ENCODE results near the gene HOXA9. TPM values are rescaled to one million over a fixed set of nuclear protein-coding genes. Genes with fewer than 3 reads are reported as not detected.

Gene HOXA9
- total and polyA plus RNA-seq, 2 of the 4 experiments (the other 2 are of a cell fraction): 0.18 to 0.32 TPM

- peak overlapping the region; percentile 87 for H2AK9ac ChIP-seq (replicated peaks; ENCODE audit: low read depth, low read length, poor library complexity)
- peak overlapping the region; percentile 48 for H3K4me3 ChIP-seq (ENCODE audit: insufficient read depth, low read depth, low read length)
- ChIA-PET POLR2A (ENCODE audit: unreplicated experiment) (interaction anchor here (1.0 kb wide), 1 partner anchor 25 kb away, joined by 3 read pairs; no protein-coding TSS in a partner anchor), CTCF (interaction anchor here (1.0 to 1.2 kb wide), 2 partner anchors 17 to 754 kb away, joined by 3 to 5 read pairs; no protein-coding TSS in a partner anchor)
- peaks cover 12% of the 10 kb centered on the region for H3K9me1 ChIP-seq (ENCODE audit: insufficient read depth, low read length)
- peaks cover 36% of the 10 kb centered on the region for H3K4me1 ChIP-seq (ENCODE audit: control insufficient read depth, insufficient read depth, low read length)
- peak overlapping the region; percentile 96 for H3K9ac ChIP-seq (ENCODE audit: low read depth, low read length)
- H3K79me1 ChIP-seq (ENCODE audit: low read depth in 1 of 2, low read length in 2 of 2): peaks cover 5 to 52% of the 10 kb centered on the region in 2 experiments; a peak in 3 of 4 replicates
- H3K4ac ChIP-seq (ENCODE audit: low read depth, low read length): peak overlapping the region; percentile 98
- H3K23ac ChIP-seq (ENCODE audit: low read depth, low read length): peak overlapping the region; percentile 80
- peak overlapping the region; percentile 90 to 93 for H4K8ac ChIP-seq (ENCODE audit: low read depth in 2 of 2, low read length in 2 of 2)
- peak overlapping the region; percentile 76 for H3K56ac ChIP-seq (ENCODE audit: extremely low read depth, insufficient read depth, low read length)
- TF ChIP-seq CTCF (conservative IDR thresholded peaks at IDR 0.05; ENCODE audit: low read depth, low read length): no peak
- TF ChIP-seq CEBPB (IDR thresholded peaks at IDR 0.05; ENCODE audit: low read depth, low read length): peak; percentile 92
- no peak for TF ChIP-seq RFX5 (IDR thresholded peaks at IDR 0.05; ENCODE audit: low read depth, low read length)
- dilution Hi-C loops (cut with HindIII; ENCODE audit: low sequenced_read_pairs, unreplicated experiment): no loop called here
- H2BK15ac ChIP-seq (ENCODE audit: low read depth, low read length): peak overlapping the region; percentile 64; the same call in 2 of the 3 replicates
- H2BK20ac ChIP-seq (ENCODE audit: low read depth, low read length): peak overlapping the region; percentile 63
- H3K18ac ChIP-seq (ENCODE audit: low read depth, low read length): peak overlapping the region; percentile 67
- DNase-seq: peak; percentile 67
- peak overlapping the region; percentile 94 for H2BK120ac ChIP-seq (ENCODE audit: low read depth, low read length)
- H3K27ac ChIP-seq (ENCODE audit: insufficient read depth, low read length): peak overlapping the region; percentile 99
- intact Hi-C loops (cut with micrococcal nuclease): loop anchor here (2.0 to 5.0 kb wide), 2 partner anchors 24 to 921 kb away; partner anchors contain the start of genes CBX3 and HNRNPA2B1
- H2AFZ ChIP-seq (replicated peaks; ENCODE audit: low read length, poor library complexity): peak overlapping the region; percentile 73
- in situ Hi-C loops (cut with MboI; ENCODE audit: low sequenced_read_pairs): no loop called here
- H3K9me3 ChIP-seq (ENCODE audit: control insufficient read depth, insufficient read depth, low read length): no peaks in the 10 kb centered on the region
- ATAC-seq (ENCODE audit: low read depth): 0 out of 2 replicates have a peak, but pooled peaks have one; percentile 1
- 0% methylated on average over 5 of the region's 14 CpGs; no CpG with 5 or more reads in 1 of the 2 experiments for WGBS, 2 experiments (ENCODE audit: extremely low coverage in 2 of 2, insufficient read length in 1 of 2)
- peak overlapping the region; percentile 96 for H4K91ac ChIP-seq (ENCODE audit: insufficient read depth, low read depth, low read length)
- 0 out of 2 replicates have a peak, but pooled peaks cover 2% of the 10 kb centered on the region for H4K20me1 ChIP-seq (ENCODE audit: insufficient read depth, low read length)
- H2BK5ac ChIP-seq (ENCODE audit: low read depth, low read length, poor library complexity, severe bottlenecking): peak overlapping the region; percentile 88
- H4K5ac ChIP-seq (ENCODE audit: low read depth, low read length): peak overlapping the region; percentile 50
- peak overlapping the region; percentile 94 for H3K14ac ChIP-seq (replicated peaks; ENCODE audit: low read depth, low read length)
- peak overlapping the region; percentile 62 for H2AK5ac ChIP-seq (ENCODE audit: low read depth, low read length)
- no peaks in the 10 kb centered on the region for H3K27me3 ChIP-seq (ENCODE audit: control insufficient read depth, insufficient read depth, low read length)
- BruUV-seq (replicated peaks): no TSS peak
- H3K36me3 ChIP-seq (ENCODE audit: control insufficient read depth, insufficient read depth, low read length): no peaks in the 10 kb centered on the region
- H3K4me2 ChIP-seq (ENCODE audit: low read depth, low read length): peak overlapping the region; percentile 95
These were observed 42.3 kb downstream of the HOXA9 start for GRCh38 chr7:27123007-27123476.

Data from IMR-90 (cell line).